ENCODE data around the gene FAP.

FAP gene

GRCh38 chr2:162123806-162124758 is 119.2 kb downstream of the FAP start:
- DNase-seq = no peak

Measured in stimulated activated CD4-positive, alpha-beta T cell treated with anti-CD3 and anti-CD28 coated beads, Interleukin-4, amount 100 ng/mL, for 4 hours (primary cell).